NCI-H146 (cell line): ENCODE data around the gene CHL1.

Experiments used
- DNase-seq: peaks from one replicate; lab custom pipeline; 2025; lab: John Stamatoyannopoulos, UW

The CHL1 gene

DNA sequence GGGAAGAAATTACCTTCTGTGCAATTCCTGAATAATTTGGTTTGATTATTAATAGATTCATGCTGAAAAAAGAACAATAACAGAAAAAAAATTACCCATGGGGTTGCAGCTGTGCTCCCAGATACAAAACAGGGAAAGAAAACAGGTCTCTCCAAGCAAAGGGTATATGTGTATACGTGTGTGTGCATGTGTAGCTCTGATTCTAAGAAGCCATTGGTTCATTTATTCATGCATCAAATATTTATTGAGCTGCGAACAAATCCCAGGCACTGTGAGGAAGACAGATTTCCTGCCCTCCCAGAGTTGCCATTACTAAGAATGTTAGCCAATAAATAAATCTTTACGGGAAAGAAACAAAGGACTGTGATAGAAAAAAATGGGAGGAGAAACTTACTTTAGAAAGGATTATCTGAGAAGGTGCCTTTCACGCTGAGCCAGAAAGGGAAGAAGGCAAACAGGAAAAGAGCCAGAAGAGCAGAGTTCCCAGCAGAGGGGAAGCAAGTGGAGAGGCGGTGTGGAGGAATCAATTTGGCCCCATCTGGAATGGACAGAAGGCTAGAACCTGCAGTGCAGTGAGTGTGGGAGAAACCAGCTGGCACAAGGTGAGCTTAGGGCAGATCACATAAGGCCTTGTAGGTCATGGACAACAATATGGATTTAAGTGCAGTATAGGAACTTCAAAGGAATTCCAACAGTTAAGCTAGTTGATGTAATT lies 20.7 kb downstream of the CHL1 start:
- DNase-seq, result no peak

DNA sequence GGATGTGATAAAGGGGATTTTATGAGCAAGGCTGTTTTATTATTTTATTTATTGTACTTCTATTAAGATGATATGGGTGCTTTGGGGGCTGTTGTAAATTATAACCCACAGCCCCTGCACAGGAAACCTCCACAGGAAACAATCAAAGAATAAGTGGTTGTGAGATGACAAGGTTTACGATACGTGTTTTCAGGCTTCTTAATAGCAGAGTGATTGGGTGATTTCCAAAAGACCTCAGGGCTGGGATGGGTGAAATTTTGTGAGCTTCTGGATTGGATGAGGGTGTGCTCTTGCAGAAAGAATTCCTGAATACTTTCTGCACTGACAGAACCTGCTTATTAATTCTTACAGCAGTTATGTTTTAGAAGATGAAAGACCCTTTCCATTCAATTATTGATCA lies 21.4 kb downstream of the CHL1 start:
- no peak for DNase-seq

DNA sequence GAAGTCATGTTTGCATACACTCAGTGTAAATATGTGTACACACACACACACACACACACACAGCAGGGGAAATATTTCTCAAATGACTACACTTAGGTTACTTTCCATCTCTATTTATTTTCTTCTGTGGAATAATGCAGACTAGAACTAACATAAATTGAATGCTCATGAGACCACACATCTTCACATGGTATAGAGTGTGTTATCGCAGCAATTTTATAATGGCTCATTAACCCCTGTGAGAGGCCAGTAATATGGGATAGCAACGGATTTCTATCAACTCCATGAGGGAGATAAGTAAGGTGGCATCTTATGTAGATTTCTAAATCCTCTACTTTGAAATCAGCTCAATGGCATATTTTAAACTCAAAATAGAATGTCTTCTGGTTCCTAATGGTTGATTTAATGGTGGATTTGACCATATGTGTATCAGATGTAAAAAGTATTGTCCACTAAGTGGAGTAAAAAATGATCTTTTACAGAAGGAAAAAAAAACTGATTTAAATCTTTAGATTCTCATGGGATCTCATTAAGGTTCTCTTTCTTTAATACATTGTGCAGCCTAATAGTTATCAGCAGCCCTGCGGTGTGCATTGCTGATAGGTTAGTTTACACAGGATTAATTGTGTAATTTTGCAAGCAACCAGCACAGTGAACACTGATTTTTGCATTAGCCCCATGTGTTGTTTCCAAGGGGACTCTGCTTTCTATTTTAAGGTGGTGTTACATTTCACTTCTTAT lies 32.0 kb downstream of the CHL1 start:
- DNase-seq, result peak; percentile 14

DNA sequence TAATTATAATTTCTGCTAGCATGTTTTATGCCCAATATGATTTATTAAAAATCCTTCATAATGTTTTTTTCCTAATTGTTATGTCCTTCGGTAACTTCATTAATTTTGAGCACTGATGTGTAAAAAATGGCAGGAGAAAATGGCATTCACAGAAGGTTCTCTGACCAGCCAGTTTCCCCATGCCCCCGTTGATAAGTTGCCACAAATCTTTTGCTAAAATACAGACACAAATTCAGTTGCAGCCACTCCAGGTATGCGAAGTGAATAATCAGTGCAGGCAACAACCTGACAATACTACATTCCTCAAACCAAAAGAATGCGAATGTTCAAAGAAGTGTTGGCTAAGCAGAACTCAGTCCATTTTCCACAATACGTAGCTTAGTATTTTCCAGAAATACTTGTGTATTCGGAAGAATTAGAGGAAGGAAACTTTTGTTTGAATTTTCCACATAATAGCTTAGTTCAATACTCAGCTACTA lies 32.7 kb downstream of the CHL1 start:
- DNase-seq, result no peak

DNA sequence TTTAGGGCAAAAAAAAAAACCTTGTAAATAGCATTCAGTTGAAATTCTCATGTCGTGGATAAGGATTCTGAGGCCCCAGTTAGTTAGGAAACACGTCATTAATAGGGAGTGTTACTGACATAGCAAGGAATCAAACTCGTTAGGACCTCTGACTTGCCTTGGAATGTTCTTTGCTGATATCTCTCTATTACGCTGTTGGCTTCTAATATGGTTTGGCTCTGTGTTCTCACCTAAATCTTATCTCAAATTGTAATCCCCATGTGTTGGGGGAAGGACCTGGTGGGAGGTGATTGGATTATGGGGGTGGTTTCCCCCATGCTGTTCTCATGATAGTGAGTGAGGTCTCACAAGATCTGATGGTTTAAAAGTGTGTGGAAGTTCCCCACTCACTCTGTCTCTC lies 40.3 kb downstream of the CHL1 start:
- DNase-seq, result no peak

DNA sequence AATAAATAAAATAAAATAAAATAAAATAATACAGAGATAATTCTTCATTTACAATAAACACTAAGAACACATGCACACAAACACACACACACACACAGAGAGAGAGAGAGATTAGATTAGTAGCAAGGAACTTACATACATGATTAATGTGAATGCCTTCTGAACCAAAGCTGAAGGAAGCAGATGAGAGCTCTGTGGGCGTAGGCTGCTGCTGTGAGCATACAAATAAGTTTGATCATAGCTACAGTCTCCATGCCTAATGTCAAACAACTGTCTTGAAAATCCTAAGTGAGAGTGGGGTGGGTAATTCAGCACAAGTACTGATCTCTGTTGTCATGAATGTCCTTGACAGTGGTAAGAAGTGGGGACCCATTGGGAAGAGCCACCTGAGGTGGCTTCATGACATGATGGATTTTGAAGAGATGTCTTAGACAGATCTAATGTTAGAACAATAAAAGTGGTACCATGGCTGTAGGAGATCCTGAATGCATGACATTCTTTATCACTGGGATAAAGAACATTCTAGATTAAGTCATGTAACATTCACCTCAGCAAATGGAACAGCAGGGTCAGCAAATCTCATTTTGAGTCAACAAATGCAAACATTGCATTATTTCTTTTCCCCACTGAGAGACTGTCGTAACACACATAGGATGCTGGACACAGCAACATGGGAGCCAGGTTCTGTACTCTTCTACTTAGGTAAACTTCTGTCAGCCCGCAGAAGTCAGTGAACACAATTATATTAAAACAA lies 46.2 kb downstream of the CHL1 start:
- no peak for DNase-seq

DNA sequence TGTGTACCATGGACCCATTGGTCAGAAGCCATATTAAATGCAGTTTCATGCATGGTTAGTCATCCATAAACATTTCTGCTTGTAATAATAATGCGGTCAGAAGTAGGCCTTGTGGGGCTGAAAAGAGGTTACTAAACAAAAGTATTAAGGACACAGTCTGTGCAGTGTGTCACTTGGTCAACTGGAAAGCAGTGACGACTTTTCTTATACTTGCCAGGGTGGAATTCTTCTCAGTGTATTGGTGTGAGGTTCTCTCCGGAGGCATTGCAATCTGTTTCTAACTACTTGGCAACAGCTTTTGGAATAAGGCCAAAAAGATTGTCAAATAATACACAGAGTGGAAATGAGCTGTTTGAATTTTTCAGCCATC lies 46.8 kb downstream of the CHL1 start:
- peak; percentile 18 for DNase-seq

DNA sequence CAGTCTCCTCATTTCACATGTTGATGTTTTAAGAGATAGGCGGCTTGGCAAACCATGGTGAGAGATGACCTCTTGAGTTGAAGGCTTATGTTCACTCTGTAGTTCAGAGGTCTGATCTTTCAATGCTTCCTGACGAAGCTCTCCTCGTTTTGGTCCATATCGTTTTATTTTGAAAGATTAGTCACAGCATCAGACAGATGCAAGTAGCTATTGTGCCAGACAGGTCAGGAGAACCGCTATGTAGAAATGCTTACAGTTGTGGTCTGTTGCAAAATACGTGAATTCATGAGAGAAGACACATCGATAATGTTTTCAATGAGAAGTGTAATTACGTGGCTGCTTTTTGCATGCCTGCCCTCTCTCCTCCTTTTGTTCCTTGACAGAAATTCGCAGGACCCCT lies 47.5 kb downstream of the CHL1 start:
- no peak for DNase-seq

DNA sequence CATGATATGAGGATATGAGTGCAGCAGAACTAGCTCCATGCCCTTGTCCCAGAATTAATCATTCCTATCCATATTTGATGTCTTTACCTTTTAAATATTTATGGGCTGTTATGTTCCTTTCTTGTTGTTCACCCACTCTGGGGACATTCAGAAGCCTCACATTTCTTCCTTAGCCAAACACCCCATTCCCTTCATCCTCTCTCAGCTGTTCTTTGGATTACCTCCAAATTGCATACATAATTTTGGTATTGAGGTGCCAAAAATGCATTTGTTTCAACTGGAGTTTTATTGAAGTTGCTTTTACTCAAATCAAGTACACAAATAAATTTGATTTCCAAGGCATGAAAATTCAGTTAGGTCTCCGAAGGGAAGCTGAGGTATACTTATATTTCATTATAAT lies 51.4 kb downstream of the CHL1 start:
- no peak for DNase-seq

DNA sequence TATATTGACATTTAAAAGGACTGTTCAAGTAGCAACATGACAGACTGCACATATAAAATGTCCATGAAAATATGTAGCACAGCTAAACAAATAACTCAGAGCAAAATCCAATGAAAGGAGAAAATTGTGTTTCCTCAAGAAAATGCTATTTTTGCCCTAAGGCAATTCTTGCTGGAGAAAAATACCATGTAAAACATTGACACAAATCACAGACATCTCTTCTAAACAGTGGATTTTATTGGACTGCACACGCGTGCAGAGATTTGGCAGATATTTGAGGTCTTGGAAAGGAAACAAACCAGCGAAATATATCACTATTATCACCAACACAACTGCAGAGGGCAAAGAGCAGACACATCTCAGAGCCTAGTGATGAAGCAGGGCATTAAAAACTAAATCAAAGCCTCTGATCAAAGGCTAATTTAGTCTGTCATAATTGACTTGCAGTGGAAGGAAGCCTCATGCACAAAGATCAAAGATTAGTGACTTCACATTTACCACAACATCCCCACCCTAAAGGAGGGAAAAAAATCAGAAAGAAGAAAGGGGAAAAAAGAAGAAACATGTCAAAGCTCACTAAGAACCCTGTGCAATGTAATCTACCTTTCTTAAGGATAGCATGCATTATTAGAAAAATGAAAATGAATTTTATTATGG lies 52.4 kb downstream of the CHL1 start:
- no peak for DNase-seq

DNA sequence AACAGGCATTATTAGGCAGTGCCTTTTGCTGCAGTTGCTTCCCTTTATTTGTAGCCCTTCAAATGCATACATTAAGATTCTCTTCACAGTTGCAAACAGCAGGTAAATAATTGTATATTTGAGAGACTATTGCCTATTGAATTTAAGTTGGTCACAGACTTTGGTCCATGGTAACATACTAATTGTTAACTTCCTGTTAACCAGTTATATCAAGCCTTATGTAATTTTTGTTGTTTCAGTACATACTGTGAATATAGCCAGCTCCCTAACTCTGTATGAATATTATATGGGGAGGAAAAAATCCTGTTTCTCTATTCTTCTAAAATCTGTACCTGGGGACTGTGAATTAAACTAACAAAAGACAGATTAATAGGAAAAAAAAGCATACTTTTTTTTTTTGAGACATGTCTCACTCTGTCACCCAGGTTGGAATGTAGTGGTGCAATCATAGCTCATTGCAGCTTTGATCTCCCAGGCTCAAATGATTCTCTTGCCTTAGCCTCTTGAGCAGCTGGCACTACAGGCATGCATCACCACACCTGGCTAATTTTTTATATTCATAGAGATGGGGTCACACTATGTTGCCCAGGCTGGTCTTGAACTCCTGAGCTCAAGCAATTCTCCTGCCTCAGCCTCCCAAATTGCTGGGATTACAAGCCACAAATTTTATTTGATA lies 53.2 kb downstream of the CHL1 start:
- DNase-seq, result no peak

DNA sequence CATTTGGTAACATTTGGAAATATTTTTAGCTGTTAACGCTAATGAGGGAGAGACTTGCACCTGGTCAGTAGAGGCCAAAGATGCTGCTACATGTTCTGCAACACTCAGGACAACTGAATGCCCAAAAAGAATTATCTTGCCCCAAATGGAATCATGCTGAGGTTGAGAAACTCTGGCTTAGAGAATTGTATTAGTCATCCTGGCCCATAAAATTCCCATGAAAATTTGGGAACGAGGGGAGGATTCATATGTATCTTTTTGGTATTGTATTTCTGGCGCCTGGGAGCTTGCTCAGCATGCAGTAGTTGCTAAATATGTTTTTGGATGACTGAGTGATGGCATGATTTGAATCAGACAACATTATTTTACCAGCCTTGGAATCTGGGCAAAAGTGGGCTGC lies 59.9 kb downstream of the CHL1 start:
- DNase-seq, result no peak

DNA sequence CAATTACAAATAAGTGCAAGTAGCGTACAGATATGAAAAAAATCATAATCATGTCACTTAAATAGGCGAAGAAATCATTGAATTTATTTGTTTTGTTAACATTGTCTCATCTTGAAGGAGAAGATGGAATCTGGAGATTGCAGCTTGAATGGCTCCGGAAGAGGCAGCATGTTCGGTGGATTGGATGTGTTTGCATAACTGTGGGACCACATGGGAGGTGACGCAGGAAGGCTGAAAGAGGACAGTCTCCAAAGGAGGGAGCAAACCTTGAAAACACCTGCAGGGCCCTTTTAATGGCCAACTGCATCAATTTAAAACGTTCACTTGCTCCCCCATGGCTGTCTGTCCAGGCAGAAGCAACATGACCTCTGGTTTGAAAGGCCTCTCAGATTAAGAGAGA lies 61.3 kb downstream of the CHL1 start:
- DNase-seq, result no peak

DNA sequence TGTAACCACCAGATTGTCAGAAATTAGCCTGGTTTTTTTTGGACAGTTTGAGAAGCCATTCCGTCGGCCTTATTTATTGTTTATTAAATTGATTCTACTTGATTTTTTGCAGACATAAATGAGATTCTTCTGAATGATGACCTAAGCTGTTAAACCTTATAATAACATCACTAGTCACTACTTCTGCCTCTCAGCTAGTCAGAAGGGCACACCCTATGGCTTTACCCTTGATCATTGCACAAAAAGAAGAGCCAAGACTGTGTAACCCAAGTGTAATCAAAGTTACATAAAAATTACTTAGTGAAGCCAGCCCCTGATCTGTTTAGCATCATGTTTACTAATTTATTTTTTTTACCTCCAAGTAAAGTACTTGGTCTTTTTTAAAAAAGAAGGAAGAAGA lies 64.3 kb downstream of the CHL1 start:
- no peak for DNase-seq

DNA sequence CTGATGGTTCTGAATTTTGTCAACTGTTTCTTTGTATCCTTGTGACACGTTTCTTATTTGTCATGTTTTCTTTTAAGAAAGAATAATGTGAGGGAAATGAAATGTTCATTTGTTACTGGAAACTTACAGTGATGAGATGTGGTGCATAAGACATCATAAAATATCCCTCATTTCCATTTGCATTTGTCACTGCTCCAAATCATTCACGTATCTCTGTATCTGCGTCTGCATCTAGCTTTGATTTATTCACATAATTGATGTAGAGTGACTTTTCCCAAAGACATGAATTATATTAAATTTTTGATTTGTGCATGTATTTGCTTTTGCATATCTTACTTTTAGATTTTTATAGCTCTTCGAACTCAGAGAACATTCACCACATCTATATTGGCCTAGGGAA lies 66.8 kb downstream of the CHL1 start:
- no peak for DNase-seq

DNA sequence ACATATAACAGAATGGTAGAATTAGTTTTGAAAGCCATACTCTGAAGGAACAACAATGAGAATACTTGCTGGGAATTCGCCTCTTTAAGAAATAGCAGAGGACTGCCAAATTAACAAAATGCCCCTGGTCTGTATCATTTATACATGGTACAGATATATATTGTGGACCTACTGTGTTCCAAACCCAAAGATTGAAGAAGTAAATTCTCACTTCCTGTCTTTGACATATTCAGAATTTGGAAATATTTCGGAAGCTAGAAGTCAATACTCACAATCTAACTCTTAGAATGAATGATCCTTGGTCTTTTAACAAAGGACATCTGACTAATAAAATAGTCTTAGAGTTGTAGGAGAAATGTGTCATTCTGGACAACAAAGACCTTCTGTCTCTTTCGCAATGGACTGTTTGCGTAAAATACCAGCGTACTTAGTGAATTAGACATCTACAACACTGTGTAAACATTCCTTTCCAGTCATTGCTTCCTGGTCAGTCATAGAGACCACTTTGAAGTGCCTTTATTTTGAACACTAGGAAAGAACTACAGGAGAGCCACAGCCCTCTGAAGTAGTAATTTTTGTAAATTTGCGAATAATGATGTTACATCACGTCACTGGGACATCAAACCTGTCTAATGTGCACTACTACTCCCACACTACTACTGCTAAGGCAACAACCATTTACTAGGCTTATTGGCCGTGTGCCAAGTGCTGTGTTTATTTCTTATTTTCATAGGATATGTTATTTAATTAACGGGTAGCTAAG lies 68.0 kb downstream of the CHL1 start:
- no peak for DNase-seq

DNA sequence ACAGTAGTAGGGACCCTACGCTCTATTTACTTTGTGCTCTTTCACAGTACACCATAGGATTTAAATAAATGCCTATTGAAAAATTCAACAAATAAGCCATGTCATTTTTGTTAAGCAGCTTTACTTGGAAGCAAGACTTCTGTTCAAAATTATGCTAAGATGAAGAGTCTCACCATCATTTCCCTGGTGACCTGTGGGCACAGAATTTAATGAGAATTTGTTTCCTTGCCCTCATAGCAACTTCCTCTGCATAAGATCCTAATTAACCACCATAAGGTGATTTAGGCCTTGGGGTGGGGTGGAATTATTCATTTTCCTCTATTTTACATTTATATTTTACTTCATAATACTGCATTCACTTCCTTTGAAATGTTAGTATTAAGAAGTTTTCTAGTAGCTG lies 70.5 kb downstream of the CHL1 start:
- no peak for DNase-seq

DNA sequence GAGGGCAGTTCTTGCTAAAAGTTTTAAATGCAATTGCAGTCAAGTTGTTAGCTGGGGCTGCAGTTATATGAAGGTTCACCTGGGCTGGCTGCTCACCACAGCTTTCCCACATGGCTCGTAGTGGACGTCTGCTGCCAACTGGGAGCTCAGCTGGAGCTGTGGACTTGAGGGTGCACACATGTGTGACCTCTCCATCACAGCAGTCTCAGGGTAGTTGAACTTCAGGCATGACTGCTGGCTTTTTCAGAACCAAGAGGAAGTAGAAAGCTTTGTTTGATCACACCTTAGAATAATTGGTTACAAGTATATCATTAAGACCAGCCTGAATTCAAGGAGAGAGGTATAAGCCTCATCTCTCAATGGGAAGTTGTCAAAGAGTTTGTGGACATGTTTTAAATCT lies 74.1 kb downstream of the CHL1 start:
- no peak for DNase-seq

DNA sequence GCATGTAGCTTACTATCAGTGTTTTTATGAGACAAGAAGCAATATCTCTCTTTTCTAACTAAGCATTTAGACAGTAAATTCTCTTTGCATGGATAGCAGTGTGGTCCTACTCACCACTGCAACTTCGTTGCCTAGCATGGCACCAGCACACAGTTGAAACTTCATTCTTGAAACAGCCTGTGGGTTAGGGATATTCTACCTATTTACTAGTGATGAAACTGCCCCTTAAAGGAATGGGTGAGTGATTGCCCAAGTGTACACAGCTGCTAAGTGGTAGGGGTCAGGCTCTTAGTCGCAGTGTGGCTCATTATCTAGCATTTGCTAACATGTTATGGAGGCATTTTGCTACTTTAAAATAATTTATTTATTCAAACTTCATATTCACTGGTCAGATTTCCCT lies 78.4 kb downstream of the CHL1 start:
- DNase-seq, result no peak

DNA sequence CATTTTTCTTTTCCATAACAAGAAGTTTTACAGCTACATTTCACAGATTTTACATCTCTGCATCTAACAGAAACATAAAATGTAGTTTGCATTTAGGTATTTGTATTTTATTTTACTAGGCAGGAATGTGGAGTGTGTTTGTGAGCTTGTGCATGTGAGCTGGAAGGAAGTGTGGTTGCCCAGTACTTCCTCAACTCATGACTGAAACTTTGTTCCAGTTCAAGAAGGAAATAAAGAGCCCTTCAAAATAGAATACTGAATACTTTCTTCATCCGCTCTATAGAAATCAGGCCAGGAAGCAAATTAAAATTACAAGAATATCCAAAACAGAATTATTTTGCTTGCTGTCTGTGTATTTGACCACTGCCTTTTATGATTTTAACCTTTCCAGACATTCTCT lies 81.3 kb downstream of the CHL1 start:
- no peak for DNase-seq
